Skin of body (tissue), 2 donors: Measurements from ENCODE around the gene HS2ST1. TPM values are rescaled to one million over a fixed set of nuclear protein-coding genes. Genes with fewer than 3 reads are reported as not detected.

Source experiments
- DNase-seq: peaks from one replicate; lab custom pipeline; 2025; lab: John Stamatoyannopoulos, UW
- total RNA-seq: library from RNA; depleted of rRNA; stranded (reverse); fragments of >200 nt; gene quantifications from one replicate; pipeline ENCODE4 v1.2.3, GENCODE V29; 2014

Gene HS2ST1
- total RNA-seq, 1 donor from 2014 or later, result 20.2 TPM

DNA sequence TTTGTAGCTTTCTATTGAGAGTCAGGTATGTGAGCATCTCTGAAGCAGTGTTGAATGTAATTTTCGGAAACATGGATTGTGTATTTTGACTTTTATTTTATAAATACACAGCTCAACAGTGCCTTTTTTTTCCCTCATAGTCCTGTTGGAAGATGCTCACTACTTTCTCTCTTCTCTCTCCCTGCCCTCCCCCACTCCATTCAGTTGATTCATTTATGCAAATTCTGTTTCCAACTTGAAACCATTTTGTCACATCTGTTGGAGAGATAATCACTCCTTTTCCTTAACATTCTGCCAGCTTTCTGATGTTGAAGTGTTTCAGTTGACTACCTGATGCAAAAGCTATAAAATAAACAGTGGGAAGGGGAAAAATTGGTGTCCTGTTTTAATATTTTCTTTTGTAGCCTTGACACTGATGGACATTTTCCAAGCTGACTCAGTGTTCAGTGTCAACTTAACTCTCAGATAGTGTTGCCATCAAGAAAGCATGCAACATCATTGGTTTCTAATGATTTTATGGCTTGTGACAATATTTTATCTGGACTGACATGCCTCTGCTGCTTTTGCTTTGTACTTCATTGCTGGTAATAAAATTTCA lies 194.5 kb downstream of the HS2ST1 start:
- no peak for DNase-seq

GRCh38 chr1:87111659-87112371 lies 197.4 kb downstream of the HS2ST1 start:
- peak; percentile 67 for DNase-seq

DNA sequence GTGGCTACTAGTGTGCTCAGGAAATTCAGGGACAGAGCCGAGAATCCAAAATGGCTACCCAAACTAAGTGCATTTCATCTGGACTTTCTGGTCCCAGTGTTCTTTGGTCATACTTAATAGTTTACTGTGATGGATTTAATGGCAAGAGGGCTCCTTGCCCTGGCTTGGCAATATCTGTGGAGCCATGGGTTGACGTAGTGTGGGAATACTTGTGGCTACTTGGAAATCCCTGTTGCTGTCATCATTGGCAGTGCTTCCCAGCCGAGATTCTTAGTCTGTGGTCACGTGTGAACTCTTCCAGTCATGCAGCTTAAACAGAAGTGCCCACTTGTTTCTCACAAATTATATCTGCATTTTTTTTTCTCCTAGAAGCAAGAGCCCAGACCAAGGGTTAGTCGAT lies 198.9 kb downstream of the HS2ST1 start:
- DNase-seq, result no peak

DNA sequence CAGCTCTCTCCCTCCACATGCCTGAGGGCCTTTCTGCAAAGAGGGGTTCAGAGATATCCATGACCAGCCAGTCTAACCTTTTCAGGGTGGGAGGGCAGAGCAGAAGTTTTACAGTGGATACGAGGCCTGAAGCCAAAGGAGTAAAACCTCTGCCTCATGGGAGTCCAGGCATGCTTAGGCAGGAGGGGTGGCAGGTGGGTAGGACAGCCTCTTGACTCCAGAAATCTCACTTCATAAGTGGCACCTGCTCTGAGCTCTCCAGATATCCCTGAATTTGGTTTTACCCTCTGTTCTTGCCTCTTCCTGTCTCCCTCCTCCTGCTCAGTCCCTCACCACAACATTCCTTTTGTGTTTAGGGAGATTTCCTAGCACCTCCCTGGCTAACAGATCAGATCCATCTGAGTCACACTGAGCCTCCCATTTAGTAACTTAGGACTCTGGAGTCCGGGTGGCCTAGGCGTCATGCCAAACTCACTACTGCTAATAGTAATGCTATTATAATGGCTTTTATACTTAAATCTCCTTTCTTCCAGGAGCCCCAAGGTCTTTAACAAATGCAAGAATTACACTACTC lies 201.0 kb downstream of the HS2ST1 start:
- DNase-seq, result no peak

DNA sequence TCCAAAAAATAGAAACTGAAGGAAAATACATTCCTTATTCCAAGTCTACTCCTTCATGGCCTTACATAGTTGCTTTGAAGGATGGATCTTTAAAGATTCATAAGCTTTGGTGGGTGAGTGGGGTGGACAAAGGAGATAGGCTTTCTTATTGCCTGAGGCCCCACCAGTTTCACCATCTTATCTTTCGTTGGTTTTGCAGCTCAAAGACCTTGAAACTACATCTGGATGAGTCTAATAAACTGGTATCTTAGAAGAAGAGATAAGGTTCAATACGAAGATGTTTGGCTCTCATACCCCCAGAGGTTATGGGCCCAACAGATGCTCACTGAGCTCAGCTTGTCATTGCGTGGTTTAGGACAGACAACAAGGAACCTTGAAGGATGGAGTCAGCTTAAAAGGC lies 201.5 kb downstream of the HS2ST1 start:
- no peak for DNase-seq

- peak; percentile 48 for DNase-seq
These were observed 203.4 kb downstream of the HS2ST1 start for GRCh38 chr1:87117761-87118368.

- no peak for DNase-seq
These were observed 205.2 kb downstream of the HS2ST1 start for GRCh38 chr1:87119541-87120140.

- DNase-seq, result no peak
These were observed 206.3 kb downstream of the HS2ST1 start for GRCh38 chr1:87120779-87121178.

DNA sequence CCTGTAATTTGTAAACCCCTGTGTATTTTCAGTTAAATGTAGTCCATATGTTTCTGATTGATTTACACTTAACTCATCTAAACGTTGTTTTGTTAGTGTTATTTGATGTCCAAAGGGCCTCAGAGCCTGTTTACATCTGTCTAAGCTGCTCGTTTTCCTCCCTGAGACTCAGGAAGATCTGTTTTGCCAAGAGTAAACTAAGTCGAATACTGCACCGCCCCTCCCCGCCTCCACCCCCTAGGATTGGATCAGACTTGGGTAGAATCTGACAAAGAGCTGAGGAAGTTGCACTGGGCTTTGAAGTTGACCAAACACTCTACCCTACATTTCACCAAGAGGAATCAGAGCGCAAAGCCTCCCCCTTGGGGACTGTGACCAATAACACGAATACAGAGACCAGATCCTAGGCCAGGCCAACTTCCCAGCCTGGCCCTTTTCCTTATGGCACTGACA lies 207.3 kb downstream of the HS2ST1 start:
- DNase-seq, result no peak

- DNase-seq, result no peak
These were observed 207.8 kb downstream of the HS2ST1 start for GRCh38 chr1:87122243-87122642.

GRCh38 chr1:87123610-87124009 lies 209.2 kb downstream of the HS2ST1 start:
- no peak for DNase-seq

GRCh38 chr1:87126886-87127505 lies 212.6 kb downstream of the HS2ST1 start:
- DNase-seq, result peak; percentile 46

GRCh38 chr1:87127581-87127980 lies 213.1 kb downstream of the HS2ST1 start:
- DNase-seq, result no peak

GRCh38 chr1:87129038-87129437 lies 214.6 kb downstream of the HS2ST1 start:
- DNase-seq, result no peak

DNA sequence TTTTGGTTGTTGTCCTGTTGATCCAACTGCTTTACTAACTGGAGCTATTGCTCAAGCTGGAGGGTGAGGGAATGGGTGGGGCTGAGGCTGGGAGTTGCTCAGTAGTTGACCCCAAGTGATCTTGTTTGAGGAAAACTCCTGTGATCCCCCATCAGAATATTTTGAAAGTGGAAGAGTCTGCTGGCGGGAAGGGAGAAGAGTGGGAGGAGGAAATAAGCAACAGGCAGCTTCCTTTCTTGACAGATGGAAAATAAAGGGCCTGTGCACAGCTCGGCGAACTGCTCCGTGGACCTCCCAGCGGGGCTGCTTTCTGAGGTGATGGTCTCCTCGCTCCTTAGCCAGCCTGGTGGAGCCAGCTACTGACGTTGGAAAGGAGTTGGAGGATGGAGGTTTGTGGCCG lies 215.2 kb downstream of the HS2ST1 start:
- peak; percentile 12 for DNase-seq

DNA sequence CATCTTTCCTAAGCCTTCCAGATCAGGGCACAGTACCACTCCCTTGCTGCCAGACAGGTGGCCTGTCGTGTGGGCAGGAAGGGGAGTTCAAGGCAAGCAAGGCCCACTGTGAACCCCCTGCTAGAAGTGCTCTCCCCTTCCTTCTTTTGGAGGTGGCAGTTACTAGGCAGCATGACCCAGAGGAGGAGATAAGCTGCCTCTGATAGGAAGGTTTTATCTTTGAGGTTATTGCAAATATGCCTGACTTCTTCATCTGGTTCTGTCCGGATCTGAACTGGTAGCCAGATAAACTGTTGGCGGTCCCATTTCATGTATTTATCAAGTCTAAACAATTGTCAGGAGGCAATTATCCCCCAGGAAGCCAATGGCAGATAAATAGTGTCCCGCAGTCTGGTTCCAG lies 216.0 kb downstream of the HS2ST1 start:
- DNase-seq, result no peak

GRCh38 chr1:87131809-87132283 lies 217.4 kb downstream of the HS2ST1 start:
- DNase-seq, result peak; percentile 81

DNA sequence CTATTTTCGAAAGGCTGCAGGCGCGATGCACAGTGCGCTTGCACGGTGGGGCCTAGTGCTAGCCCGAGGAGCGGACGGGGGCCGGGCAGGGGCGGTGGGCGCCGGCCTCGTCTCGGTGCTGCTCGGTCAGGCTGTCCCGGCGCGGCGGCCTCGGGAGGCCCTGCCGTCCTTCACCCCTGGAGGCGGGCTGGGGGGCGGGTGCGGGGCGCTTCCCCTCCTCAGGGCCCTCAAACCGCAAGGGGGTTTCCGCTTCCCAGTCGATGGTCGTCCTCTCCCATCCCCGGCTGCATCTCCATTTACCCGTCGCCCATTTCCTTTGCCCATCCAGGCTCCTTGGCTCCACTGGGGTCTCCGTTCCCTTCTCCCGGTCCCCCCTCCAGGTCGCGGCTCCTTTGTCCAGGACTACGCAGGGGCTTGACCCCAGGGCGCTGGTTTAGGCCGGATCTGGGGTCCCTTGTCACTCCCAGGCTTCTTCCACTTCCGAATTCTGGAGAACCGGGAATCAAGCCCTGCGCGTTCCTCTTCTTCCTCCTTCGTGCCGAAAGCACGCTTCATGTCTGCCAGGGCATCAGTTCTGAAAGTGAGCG lies 217.9 kb downstream of the HS2ST1 start:
- no peak for DNase-seq

DNA sequence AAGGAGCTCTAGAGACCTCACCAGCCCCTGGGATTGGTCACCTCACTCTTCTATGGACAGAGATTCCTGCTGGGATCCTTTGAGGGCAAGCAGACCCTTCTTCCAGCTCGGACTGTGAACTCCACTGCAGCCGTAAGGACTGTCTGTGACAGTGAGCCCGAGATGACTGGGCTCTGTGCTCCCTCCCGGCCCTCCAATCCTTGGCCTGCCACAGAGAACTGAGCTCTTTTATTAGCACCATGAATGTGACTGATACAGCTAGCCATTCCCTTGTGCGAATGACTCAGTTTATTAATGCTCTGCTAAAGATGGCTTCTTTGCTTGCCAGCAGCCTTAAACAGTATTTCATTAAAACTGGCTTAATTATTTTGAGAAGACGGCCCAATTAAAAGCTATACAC lies 219.6 kb downstream of the HS2ST1 start:
- DNase-seq, result no peak

- DNase-seq, result no peak
These were observed 220.3 kb downstream of the HS2ST1 start for GRCh38 chr1:87134625-87135328.
